Uterus (tissue), 4 donors: ENCODE data around the gene CYS1. TPM values are rescaled to one million over a fixed set of nuclear protein-coding genes. Genes with fewer than 3 reads are reported as not detected.

Experiments used
- DNase-seq, 2 donors: peaks; one replicate each; pipeline ENCODE4 v3.0.0-alpha.2; 2019 to 2020
- H3K27ac ChIP-seq, 2 donors: fragments of 200-600 bp; sonication (generic); 1 replicate in 1 of 2; 2 replicates in 1 of 2; pipeline ENCODE4 v1.5.1; 2016 to 2018
- H3K27me3 ChIP-seq, 2 donors: fragments of 200-600 bp; sonication (generic); one replicate each; pipeline ENCODE4 v1.5.1; 2018 to 2019; ENCODE audit warnings: control low read depth in 1 of 2
- H3K36me3 ChIP-seq, 2 donors: fragments of 200-600 bp; sonication (generic); one replicate each; pipeline ENCODE4 v1.5.1; 2019; ENCODE audit warnings: control low read depth in 1 of 2
- H3K4me1 ChIP-seq, 2 donors: fragments of 200-600 bp; sonication (generic); one replicate each; pipeline ENCODE4 v1.5.1; 2018 to 2019; ENCODE audit warnings: control low read depth in 1 of 2
- H3K4me3 ChIP-seq, 2 donors: fragments of 200-600 bp; sonication (generic); 1 replicate in 1 of 2; 2 replicates in 1 of 2; pipeline ENCODE4 v1.5.1; 2018 to 2019; ENCODE audit warnings: mild to moderate bottlenecking in 1 of 2
- H3K9me3 ChIP-seq, 2 donors: fragments of 200-600 bp; sonication (generic); one replicate each; pipeline ENCODE4 v1.5.1; 2019; ENCODE audit warnings: control low read depth in 1 of 2
- CTCF ChIP-seq, 4 experiments: fragments of 200-600 bp in 2 of 4; fragments of 450-650 bp in 2 of 4; sonication (generic) in 2 of 4; IDR thresholded peaks; one replicate each; pipeline ENCODE4 v1.5.1; 2016 to 2019; ENCODE audit warnings: antibody characterized with exemption in 4 of 4, mild to moderate bottlenecking in 2 of 4, moderate library complexity in 1 of 4
- POLR2A ChIP-seq, 2 donors: fragments of 450-650 bp; IDR thresholded peaks; one replicate each; pipeline ENCODE4 v1.6.1; 2016; ENCODE audit warnings: antibody characterized with exemption in 2 of 2, mild to moderate bottlenecking in 1 of 2, moderate library complexity in 1 of 2
- intact Hi-C: fragments of 100-400 bp; cut with DNase I; formaldehyde crosslinking; loops from one replicate; pipeline ENCODE4 v1.15.1; 2023; ENCODE audit warnings: low total_unique reads
- total RNA-seq, 4 donors: library from RNA; depleted of rRNA in 3 of 4; stranded (reverse); fragments of >200 nt in 3 of 4; gene quantifications; one replicate each; pipeline versions ENCODE4 v1.1.0 to v1.2.4, GENCODE V29; 2014 to 2023
- donor health status: DM: yes; HTN: yes; CAD: no.

Gene CYS1
- total RNA-seq, 4 donors from 2014 or later: 7.2 to 15.5 (median 11.2) TPM

DNA sequence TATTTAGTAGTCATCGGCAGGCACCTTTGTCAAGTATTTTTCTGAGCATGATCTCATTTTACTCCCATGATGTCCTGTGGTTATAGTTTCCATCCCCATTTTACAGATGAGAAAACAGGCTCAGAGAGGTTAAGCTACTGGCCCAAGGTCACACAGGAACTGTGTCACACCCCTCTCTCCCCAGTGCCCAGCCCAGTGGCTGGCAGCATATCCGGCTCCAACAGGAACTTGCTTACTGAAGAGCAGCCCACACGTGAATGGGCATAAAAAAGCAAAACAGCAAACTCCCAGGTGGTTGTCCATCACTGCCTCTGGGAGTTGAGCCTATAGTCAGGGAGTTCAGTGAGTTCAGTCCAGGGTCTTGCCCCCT lies 45.2 kb downstream of the CYS1 start:
- no peak overlapping the region for H3K4me3 ChIP-seq
- H3K27me3 ChIP-seq: no peaks in the 10 kb centered on the region
- intact Hi-C loops: no loop called here
- H3K4me1 ChIP-seq: no peaks in the 10 kb centered on the region
- no peaks in the 10 kb centered on the region for H3K9me3 ChIP-seq
- no peak for TF ChIP-seq POLR2A (IDR thresholded peaks at IDR 0.05)
- TF ChIP-seq CTCF (IDR thresholded peaks at IDR 0.05): no peak
- H3K36me3 ChIP-seq: no peaks in the 10 kb centered on the region
- no peak overlapping the region for H3K27ac ChIP-seq
- no peak for DNase-seq

- H3K4me3 ChIP-seq: no peak overlapping the region
- H3K27ac ChIP-seq: no peak overlapping the region
- H3K9me3 ChIP-seq: no peaks in the 10 kb centered on the region
- no peak for TF ChIP-seq CTCF (IDR thresholded peaks at IDR 0.05)
- no peak for TF ChIP-seq POLR2A (IDR thresholded peaks at IDR 0.05)
- no peak for DNase-seq
- H3K4me1 ChIP-seq: no peaks in the 10 kb centered on the region
- intact Hi-C loops: no loop called here
- no peaks in the 10 kb centered on the region for H3K36me3 ChIP-seq
- H3K27me3 ChIP-seq: no peaks in the 10 kb centered on the region
Measured at GRCh38 chr2:10034333-10035052, 45.7 kb downstream of the CYS1 start.

DNA sequence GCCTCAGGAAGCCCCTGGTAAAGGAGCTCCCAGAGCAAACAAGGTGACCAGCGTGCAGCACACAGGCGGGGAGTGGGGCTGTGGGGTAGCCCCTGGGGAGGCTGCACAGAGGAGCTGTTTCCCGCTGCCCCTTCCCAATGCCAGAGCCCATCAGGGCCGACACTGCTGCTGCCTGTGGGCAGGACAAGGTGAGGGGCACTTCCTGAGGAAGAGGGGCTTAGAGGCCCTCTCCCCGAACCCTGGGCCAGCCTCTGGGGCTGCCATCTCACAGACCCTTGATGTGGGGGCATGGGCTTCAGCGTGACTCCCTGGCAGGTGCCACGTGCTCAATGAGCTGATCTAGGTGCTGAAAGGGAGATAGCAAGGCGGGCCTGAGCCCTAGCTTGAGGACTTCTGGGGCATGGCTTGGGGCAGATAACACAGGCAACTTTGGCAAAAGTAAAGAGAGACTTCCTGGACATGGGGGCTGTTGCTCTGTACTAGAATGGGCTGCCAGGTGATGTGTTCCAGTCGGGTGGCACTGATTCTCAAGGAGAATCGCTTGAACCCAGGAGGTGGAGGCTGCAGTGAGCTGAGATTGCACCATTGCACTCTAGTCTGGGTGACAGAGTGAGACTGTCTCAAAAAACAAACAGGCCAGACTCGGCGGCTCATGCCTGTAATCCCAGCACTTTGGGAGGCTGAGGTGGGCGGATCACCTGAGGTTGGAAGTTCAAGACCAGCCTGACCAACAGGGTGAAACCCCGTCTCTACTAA lies 46.8 kb downstream of the CYS1 start:
- Histone ChIP-seq H3K4me3 (no peak overlapping the region), H3K9me3 (no peaks in the 10 kb centered on the region), H3K27me3 (no peaks in the 10 kb centered on the region), H3K4me1 (no peaks in the 10 kb centered on the region), H3K27ac (no peak overlapping the region), H3K36me3 (no peaks in the 10 kb centered on the region)
- TF ChIP-seq CTCF (IDR thresholded peaks at IDR 0.05) (no peak), POLR2A (IDR thresholded peaks at IDR 0.05) (no peak)
- no peak for DNase-seq
- intact Hi-C loops: no loop called here

GRCh38 chr2:10032746-10033105 lies 47.5 kb downstream of the CYS1 start:
- no peak for TF ChIP-seq POLR2A (IDR thresholded peaks at IDR 0.05)
- TF ChIP-seq CTCF (IDR thresholded peaks at IDR 0.05): no peak
- no peak overlapping the region for H3K4me3 ChIP-seq
- H3K36me3 ChIP-seq: no peaks in the 10 kb centered on the region
- intact Hi-C loops: no loop called here
- no peak overlapping the region for H3K27ac ChIP-seq
- no peaks in the 10 kb centered on the region for H3K27me3 ChIP-seq
- H3K9me3 ChIP-seq: no peaks in the 10 kb centered on the region
- H3K4me1 ChIP-seq: no peaks in the 10 kb centered on the region
- DNase-seq: no peak
